HG03064 (cell line): Measurements from ENCODE around the gene NDRG4.
A peak's percentile ranks its signal among the peaks of the same experiment; 100 is the strongest.
"Not testable (repeated sequence)": the region's sequence is repeated elsewhere in the genome, so short reads cannot be mapped to it uniquely, and the experiment has no call there.

Experiments
- ATAC-seq: cut with Tn5 transposase; IDR thresholded peaks from one replicate; pipeline ENCODE4 v1.9.1; 2021; ENCODE audit warnings: low read depth; ENCODE audit not compliant: unreplicated experiment

NDRG4 gene

GRCh38 chr16:58464916-58465731 lies 34.8 kb upstream of the NDRG4 start:
- no peak for ATAC-seq

GRCh38 chr16:58465817-58466216 lies 34.1 kb upstream of the NDRG4 start:
- ATAC-seq: no peak

- no peak for ATAC-seq
Measured at GRCh38 chr16:58466396-58466795, 33.5 kb upstream of the NDRG4 start.

DNA sequence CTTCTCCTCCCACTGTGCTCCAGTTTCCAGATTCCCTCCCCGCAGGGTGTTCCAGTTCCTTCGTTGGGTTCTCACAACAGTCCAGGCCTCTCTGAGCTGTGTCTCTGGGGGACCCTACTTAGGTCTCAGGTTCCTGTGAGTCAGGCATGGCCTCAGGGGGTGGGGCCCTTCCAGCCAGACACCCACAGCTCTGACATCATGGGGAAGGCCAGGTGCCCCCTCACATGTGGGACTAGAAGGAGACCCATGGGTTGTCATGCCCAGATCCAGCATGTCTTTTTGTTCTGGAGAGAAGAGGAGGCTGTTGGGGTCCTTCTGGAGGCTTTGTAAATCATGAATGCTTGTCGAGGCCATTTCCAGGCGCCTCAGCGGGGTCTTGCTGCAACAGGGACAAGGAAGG lies 32.0 kb upstream of the NDRG4 start:
- no peak for ATAC-seq

DNA sequence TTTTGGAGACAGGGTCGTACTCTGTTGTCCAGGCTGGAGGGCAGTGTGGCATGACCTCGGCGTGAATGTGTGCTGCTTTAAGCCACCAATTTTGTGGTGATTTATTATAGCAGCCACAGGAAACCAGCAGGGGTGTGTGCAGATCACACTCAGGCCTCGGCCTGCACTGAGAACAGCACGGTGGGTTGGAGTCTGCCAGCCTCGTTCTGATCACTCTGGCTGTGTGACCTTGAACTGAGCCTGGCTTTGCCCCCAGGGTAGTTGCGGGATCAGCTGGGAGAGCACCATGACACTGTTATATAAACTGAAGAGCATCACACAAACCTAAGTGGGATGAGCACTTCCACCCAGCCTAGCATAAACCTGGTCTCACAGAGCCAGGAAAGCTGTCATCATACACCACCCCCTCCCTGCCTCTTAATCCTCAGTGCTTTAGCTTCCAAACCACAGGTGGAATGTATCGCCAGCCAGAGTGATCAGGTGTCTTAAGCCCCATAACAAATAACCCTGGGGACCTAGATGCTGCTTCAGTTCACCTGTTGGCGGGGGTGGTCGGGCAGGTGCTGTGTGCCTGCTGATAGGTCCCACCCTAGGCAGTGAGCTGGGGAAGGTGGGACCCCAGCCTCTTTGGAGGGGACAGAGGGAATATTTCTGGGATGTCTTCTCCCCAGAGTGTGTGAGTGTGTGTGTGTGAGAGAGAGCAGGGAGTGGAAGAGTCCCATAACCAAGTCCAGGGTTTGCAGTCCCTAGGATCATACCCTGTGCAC lies 28.6 kb upstream of the NDRG4 start:
- no peak for ATAC-seq

- ATAC-seq: no peak
Measured at GRCh38 chr16:58472266-58472665, 27.7 kb upstream of the NDRG4 start.

- no peak for ATAC-seq
Measured at GRCh38 chr16:58472827-58473226, 27.1 kb upstream of the NDRG4 start.

DNA sequence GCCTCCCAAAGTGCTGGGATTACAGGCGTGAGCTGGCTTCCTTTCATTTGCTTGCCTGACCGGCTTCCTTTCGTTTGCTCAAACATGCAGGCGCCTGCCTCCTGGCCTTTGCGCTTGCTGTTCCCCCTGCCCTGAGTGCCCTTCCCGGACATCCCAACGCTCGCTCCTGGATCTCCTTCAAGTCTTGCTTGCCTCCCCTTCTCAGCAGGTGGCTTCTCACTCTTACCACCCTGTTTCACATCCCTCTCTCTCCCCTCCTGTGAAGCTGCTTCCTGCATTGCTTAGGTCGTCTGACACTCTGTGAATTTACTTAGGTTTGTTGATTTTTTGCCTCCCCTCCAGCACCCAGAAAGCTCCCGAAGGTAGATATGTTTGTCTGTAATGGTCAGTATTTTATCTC lies 25.6 kb upstream of the NDRG4 start:
- no peak for ATAC-seq

- ATAC-seq: no peak
Measured at GRCh38 chr16:58475091-58475619, 24.8 kb upstream of the NDRG4 start.

DNA sequence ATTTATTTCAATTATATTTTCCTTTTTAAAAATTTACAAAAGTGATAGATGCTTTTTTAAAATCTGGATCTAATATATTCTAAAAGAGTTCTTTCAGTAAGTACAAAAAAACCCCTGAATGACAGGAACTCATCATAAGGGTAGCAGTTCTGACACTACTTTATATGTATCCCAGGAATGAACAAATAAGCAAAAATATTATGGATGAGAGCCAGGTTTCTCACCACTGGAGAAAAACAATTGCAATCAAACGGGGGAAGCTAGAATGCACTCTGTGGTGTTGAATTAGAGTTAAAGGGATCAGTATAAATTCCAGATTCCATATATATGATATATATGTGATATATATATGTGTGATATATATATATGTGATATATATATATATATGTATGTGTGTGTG lies 23.2 kb upstream of the NDRG4 start:
- no peak for ATAC-seq

- no peak for ATAC-seq
Measured at GRCh38 chr16:58478427-58478826, 21.5 kb upstream of the NDRG4 start.

- ATAC-seq: no peak
Measured at GRCh38 chr16:58481226-58481869, 18.6 kb upstream of the NDRG4 start.

DNA sequence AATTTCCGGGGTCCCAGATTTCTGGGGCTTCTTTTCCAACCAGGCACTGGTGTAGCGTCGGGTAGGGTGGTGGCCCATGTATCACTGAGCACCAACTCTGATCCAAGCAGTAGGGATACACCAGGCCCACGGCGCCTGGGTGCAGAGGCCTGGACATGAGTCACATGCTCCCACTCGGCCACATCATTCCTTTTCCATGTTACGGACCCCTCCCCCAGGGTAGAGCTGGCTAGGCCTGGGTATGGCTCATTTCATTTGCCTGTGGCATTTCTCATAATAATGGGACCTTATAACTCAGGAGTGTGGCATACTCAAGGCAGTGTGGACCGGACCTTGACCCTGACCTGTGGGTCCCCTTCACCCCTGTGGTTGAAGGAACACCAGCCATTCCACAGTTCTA lies 18.0 kb upstream of the NDRG4 start:
- no peak for ATAC-seq

DNA sequence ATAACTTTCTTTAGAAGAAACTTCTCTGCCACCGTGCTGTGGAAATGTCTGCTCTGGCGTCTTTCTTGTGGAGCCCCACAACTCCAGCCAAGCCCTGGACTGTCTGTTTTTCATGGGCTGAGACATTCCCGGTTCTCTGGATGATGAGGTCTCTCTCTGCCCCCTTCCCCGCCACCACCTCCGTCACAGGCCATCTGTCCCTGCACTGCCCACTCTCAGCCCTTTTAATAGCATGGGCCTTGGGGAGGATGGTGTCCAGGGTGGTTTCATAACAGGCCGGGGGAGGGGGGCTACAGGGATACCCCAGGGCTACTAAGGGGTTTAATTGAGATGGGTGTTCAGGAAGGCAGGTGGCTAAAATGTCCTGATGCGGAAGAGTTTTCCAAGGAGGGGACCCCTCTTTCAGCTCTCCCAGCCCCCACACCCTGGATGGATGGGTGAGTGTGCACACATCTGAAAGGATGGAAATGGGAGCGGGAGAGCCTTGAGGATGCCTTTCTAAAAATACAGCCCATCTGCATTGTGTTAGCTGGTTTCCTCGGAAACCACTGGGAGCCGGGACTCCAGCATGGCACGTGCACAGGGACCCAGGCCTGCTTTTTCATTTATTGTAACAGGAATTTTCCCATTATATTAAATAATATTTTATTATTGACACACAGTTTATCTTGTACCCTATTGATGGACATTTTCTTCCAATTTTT lies 14.6 kb upstream of the NDRG4 start:
- no peak for ATAC-seq

DNA sequence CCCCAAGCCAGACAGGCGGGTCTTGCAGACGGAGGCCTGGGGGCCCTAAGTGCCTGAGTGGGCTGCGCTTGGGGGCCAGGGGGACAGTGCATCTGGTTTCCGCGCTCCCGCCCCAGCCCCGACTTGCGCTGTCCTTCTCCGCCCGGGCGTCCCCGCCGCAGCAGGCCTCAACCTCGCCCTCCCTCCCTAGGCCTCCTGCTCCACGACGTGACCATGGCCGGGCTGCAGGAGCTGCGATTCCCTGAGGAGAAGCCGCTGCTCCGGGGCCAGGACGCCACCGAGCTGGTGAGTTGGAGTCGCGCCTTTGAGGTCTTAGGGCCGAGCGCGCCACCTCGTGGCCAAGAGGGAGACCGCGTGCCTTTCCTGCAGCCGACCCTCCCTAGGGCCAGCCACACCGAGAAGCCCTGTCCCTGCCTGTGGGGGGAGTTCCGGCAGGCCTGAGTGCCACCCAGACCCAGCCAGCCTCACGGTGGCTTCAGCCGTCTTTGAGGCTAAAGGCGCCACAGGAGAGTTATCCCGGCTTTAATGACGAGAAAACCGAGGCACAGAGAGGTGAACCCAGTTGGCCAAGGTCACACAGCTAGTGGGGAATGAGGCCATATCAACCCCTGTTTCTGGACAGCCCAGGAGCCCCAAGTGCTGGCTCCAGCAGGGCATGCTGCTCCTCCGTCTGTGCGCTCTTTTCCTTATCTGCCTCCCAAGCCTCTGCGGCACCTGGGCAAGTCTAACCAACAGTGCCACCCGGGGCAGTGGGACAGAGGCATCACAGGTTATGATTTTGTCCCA lies 12.2 kb upstream of the NDRG4 start:
- peak; percentile 82 for ATAC-seq

GRCh38 chr16:58488531-58488930 lies 11.4 kb upstream of the NDRG4 start:
- ATAC-seq: no peak

DNA sequence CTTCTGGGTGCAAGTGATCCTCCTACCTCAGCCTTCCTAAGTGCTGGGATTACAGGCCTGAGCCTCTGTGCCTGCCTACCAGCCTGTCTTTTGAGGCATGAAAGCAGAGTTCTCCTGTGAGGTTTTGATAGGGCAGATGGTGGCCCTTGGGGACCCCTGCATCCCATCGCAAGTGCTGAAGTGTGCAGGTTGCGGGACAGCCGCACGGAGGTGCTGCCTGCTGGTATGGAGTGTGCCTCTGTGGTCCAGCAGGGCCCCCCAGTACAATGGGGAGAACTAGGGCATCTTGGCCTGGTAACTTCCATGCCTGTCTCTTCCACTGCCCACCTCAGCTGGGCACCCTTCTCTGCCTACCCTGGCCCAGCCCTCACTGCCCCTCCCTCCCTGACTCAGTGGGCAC lies 9.9 kb upstream of the NDRG4 start:
- no peak for ATAC-seq

- ATAC-seq: not testable (repeated sequence)
Measured at GRCh38 chr16:58490539-58490938, 9.4 kb upstream of the NDRG4 start.

DNA sequence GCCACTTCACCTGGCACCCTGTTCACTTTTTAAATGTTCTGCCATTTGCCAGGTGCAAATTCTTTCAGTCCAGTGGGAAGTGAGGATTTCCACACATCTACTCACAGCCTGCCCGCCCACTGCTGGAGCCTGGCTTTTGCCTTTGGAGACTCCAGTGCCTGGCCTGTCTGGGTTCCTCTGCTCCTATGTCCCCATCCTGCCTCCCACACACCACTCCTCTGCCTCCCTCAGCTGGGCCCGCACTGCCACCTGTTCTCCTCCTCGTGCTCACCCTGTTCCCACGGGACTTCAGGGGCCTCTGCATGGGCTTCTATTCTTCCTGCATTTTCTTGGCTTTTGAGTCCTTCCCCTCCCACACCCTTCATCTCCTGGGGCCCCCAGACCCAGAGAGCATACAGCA lies 7.9 kb upstream of the NDRG4 start:
- no peak for ATAC-seq

- ATAC-seq: no peak
Measured at GRCh38 chr16:58492735-58493134, 7.2 kb upstream of the NDRG4 start.
